GM10266 (cell line): Measurements from ENCODE around the gene HOXA5.

Experiments used
- DNase-seq: peaks from one replicate; pipeline ENCODE4 v3.0.0; 2012; ENCODE audit errors: extremely low spot score
- CTCF ChIP-seq: IDR thresholded peaks from 2 replicates; pipeline ENCODE4 v1.5.1; 2012; ENCODE audit warnings: mild to moderate bottlenecking, low read depth; ENCODE audit not compliant: control insufficient read depth, insufficient read depth; ENCODE audit errors: missing control alignments

The HOXA5 gene

GRCh38 chr7:27095050-27095896 is 48.2 kb downstream of the HOXA5 start:
- no peak for TF ChIP-seq CTCF

GRCh38 chr7:27094304-27095049 is 49.0 kb downstream of the HOXA5 start:
- no peak for DNase-seq
- no peak for TF ChIP-seq CTCF

More at GRCh38 chr7:27095050-27095896, 48.2 kb downstream of the HOXA5 start:
- no peak for DNase-seq

GRCh38 chr7:27093184-27093895 is 50.1 kb downstream of the HOXA5 start:
- DNase-seq, result no peak
- TF ChIP-seq CTCF, result no peak

GRCh38 chr7:27092819-27093110 is 50.7 kb downstream of the HOXA5 start:
- no peak for DNase-seq
- TF ChIP-seq CTCF, result no peak

GRCh38 chr7:27091941-27092818 is 51.3 kb downstream of the HOXA5 start:
- DNase-seq, result no peak
- no peak for TF ChIP-seq CTCF

- no peak for TF ChIP-seq CTCF
- no peak for DNase-seq
Observed at GRCh38 chr7:27091105-27091504, 52.4 kb downstream of the HOXA5 start.
